Right kidney (tissue), 9 donors: ENCODE data around the gene SLC9B1.
A peak's percentile ranks its signal among the peaks of the same experiment; 100 is the strongest.

Experiments used
- DNase-seq: peaks from one replicate; pipeline ENCODE4 v3.0.0-alpha.2; 2016
- long read RNA-seq, 8 donors: transcript quantifications; one replicate each; lab custom pipeline, GENCODE V29; 2026

The SLC9B1 gene, protein sequence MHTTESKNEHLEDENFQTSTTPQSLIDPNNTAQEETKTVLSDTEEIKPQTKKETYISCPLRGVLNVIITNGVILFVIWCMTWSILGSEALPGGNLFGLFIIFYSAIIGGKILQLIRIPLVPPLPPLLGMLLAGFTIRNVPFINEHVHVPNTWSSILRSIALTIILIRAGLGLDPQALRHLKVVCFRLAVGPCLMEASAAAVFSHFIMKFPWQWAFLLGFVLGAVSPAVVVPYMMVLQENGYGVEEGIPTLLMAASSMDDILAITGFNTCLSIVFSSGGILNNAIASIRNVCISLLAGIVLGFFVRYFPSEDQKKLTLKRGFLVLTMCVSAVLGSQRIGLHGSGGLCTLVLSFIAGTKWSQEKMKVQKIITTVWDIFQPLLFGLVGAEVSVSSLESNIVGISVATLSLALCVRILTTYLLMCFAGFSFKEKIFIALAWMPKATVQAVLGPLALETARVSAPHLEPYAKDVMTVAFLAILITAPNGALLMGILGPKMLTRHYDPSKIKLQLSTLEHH
- long read RNA-seq, donor 1, result 0 reads
- long read RNA-seq, donor 2, result 0 reads
- long read RNA-seq, donor 3, result 0 reads
- long read RNA-seq, donor 4, result 0 reads
- long read RNA-seq, donor 5, result 0 reads
- long read RNA-seq, donor 6, result 0 reads
- long read RNA-seq, donor 7, result 0 reads
- long read RNA-seq, donor 8, result 0 reads

DNA sequence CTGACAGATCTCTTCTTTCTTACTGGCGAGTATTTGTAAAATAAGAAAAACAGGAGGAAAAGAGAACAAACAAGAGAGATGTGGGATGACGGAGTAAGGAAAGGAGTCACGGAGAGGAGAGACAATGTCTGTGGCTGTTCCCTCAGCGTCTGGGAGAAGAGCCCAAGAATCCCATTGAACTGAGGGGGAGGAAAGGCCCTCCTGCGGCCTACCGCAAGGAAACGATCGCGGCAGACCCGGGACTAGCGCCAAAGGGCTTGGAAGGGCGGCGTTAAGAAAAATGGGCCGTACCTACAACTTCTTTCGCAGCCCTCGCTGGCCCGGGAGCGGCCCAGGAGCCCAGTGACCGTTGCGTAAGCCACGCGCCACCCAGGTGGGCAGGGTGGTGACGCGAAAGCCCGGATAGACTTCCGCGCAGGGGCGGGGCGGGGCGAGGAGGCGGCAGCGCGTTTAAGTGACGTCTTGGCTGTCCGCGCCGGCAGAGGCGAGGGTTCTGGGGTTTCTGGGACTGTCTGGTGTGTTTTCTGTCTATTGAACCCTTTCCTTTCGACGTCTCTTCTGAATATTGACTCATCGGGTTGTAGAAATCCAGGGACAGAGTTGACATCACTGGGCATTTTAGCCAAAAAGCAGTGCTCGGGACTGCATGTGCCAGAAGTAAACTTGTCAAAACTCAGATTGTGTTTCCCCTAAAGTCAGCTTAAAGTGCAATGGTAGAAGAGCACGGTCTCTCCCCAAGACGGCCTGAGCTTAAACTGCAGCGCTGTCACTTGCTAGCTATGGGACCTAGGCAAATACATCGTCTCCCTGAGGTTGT, at the start of gene SLC9B1:
Gene SLC9B1, minus strand, starts transcription at position 398 of the 817 bp plus-strand sequence. CDS start 27,994 bp downstream, outside the sequence.
- DNase-seq, result peak; percentile 89

DNA sequence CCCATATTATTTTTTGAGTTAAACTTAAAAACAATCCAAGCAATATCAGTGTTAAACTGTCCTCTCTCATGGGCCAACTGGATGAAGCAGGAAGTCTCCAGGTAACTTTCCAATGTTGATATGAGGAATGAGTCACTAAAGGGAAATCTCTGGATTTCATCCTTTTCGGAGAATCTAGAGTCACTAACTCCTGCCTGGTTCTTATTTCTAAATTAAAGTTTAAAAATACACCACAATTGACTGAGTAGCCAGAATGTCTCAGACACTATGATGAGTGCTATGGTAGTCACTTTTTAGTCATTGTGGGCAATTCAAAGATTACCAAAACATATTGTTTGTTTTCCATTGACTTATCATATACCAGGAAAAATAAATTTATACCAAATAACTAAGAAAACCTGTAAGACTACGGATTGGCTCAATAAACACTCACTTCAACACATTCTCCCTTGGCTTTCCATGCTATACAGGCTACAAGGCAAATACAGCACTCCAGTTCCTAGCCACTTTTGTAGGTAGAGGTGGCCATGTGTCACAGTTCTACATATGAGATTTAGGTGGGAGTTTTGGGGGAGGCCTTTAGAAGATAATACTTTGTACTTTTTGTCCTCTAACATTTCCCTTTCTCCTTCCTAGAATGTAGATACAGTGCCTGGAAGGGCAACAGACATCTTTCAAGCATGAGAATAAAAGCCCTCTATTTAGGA, 48.5 kb upstream of the SLC9B1 start:
- DNase-seq, result no peak

GRCh38 chr4:103060453-103061148, 41.1 kb upstream of the SLC9B1 start:
- DNase-seq, result no peak

DNA sequence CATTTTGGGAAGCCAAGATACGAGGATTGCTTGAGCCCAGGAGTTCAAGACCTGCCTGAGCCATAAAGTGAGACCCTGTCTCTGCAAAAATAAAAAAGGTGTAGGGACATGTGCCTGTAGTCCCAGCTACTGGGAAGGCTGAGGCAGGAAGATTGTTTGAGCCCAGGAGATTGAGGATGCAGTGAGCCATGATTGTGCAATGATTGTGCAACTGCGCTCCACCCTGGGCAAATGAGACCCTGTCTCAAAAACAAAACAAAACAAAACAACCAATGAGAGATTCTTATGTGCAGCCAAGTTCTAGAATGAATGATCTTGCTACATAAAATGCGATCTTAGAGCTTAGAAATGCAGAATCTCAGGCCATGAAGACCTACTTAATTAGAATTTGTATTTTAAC, 34.5 kb upstream of the SLC9B1 start:
- no peak for DNase-seq

DNA sequence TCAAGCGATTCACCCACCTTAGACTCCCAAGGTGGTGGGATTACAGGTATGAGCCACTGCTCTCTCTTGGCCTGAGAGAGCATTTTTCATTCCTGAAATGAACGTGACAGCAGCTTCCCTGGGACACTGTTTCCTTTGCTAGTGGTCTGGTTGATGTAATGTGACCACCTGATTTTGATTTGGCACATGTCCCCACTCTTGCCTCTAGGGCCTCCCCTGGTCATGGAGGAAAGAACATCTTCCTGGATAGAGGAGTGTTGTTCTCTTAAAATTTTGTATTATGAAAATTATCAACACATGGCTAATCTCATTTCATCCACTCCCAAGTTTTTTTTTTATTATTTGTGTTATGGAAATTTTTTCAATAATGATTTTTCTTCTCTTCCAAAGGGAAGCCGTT, 33.3 kb upstream of the SLC9B1 start:
- no peak for DNase-seq

DNA sequence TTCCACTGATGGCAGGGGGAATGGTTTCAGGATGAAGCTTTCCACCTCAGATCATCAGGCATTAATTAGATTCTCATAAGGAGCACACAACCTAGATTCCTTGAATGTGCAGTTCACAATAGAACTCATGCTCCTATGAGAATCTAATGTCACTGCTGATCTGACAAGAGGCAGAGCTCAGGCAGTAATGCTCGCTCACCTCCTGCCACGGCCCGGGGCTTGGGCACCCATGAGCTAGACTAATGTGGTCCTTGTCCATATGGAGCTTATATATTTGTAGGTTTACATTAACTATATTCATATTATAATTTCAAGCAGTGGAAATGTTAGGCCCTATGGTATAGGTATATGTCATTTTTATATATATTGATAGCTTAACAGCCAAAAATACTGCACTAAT, 32.6 kb upstream of the SLC9B1 start:
- DNase-seq, result no peak

DNA sequence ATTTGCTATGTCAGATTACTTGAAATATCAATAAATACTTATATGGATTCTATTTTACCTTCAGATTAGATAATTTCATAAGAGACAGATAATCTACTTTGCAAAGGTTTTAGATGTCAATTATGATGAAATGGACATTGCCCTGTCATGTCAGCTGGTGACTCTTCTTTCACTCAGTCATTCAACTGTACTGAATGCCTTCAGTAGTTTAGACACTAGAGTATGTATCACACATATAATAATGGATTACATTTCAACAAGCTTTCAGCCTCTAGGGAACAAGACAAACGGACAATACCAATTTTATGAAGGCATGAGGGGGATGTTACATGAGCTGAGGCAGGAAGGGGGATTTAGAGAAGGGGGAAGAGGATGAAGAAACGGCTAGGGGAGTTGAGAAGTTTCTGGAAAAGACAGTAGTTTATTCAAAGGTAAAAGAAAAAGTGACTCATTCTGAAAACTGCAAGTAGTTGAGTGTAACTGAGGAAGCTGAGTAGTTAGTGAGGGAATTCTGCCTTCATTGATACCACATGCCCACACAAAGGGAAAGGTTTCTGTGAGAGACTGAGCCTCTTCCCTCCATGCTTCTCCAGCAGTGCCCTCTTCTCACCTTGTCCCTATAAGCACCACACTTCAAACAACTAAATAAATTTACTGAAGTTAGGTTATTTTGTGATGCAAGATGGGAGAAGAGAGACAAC, 31.4 kb upstream of the SLC9B1 start:
- no peak for DNase-seq

GRCh38 chr4:103046416-103047290, 27.1 kb upstream of the SLC9B1 start:
- DNase-seq, result peak; percentile 4

- no peak for DNase-seq
Measured at GRCh38 chr4:103044183-103044582, 24.7 kb upstream of the SLC9B1 start.

- no peak for DNase-seq
Measured at GRCh38 chr4:103036169-103036568, 16.7 kb upstream of the SLC9B1 start.

DNA sequence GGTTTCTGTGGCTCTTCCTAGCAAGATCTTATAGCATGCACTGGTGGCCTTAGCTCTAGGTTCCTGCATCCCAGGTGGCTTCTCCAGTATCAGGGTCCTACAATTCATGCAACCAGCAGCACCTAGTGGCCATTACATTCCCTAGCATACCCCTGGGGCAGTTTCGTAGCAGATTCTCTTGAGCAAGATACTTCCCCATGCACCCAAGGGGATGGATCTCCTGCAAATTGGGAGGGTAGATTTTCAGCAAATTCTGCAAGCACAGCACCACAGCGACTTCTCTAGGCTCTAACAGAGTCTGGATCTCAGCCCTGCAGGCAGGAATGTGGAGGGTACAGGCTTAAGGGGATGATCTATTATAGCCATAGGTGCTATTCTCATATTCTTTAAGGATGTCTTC, 13.1 kb upstream of the SLC9B1 start:
- no peak for DNase-seq

DNA sequence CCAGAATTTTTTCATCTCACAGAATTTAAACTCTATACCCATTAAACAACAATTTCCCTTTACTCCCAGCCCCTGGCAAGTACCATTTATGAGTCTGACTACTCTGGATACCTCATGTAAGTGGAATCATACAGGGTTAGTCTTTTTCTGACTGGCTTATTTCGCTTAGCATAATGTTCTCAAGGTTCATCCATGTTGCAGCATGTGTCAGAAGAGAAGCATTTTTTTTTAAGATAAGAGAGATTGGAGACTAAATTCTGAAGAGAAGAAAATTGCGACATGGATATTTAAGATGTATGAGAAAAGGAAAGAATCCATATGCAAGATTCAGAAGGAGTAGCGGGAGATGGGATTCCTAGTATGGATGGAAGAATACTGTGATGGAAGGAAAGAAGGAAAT, 11.3 kb upstream of the SLC9B1 start:
- no peak for DNase-seq

DNA sequence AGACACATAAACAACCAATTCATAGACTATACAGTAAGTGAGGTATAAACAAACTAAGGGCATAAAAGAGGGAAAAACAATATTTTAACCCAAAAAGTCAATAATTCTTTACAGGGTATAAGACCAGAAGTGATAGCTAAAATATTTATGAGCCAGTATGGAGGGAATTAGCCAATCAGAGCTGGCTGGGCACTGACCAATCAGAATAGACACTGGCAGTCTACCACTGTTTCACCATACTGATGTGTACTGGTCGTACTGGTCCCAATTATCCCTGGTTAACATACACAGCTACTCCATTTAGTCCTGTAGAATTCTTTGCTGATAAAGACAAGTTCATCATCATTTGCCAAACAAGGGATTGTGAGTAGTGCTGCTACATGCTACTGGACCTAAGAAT, 9.8 kb upstream of the SLC9B1 start:
- no peak for DNase-seq

GRCh38 chr4:103026868-103027267, 7.4 kb upstream of the SLC9B1 start:
- DNase-seq, result no peak

- DNase-seq, result no peak
Measured at GRCh38 chr4:103024996-103025395, 5.5 kb upstream of the SLC9B1 start.

- DNase-seq, result no peak
Measured at GRCh38 chr4:103021120-103021519, 1.6 kb upstream of the SLC9B1 start.

DNA sequence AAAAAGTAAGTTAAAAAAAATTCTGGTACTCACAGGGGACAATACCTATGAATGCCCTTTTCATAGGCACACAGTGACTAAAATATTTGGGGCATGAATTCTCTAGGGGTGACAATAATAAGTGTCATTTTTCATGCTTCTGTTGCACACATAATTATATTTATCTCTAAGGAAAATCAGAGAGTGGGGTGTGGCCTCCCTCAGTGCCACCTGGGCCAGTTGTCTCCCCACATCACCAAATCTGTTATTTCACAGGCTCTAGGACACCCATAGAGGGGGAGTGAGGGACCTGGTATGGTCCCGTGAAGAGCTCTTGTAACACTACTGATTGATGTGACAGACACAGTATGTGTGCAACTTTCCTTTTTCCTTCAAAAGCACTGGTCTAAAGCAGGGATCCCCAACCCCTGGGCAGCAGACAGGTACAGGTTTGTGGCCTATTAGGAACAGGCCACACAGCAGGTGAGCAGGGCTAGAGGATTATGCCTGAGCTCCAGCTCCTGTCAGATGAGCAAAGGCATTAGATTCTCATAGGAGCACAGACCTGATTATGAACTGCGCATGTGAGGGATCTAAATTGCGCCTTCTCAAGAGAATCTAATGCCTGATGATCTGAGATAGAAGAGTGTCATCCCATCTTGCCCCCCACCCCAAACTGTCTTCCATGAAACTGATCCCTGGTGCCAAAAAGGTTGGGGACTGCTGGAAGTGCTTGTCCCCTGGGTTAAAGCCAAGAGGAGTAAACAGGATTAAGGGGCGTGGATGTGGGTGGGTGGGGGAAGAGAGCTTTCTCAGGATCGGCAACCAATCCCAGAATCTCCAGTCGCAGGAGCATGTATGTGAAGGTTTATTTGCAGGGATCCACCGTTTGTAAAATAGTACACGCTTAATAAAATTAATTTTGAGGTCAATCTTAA, 856 bp downstream of the SLC9B1 start:
- no peak for DNase-seq

- DNase-seq, result no peak
Measured at GRCh38 chr4:103012551-103012950, 7.0 kb downstream of the SLC9B1 start.

DNA sequence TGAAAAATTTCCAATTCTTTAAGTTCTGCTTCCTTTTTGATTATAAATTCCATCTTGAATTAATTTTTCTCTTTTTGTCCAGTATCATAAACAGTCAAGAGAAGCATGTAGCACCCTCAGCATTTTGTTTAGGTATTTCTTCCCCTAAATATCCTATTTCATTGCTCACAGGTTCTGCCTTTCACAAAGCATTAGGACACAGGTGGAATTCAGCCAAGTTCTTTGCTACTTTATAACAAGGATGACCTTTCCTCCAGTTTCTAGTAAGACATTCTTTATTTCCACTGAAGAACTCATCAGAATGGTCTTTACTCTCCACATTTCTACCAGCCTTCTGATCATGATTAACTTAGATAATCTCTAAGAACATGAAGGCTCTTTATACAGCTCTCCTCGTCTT, 7.4 kb downstream of the SLC9B1 start:
- no peak for DNase-seq
